HAP-1 (cell line): ENCODE measurements around the gene MITF.

Source experiments
- DNase-seq, 2 experiments: peaks; one replicate each; pipeline ENCODE4 v3.0.0-alpha.2; 2016 to 2020; ENCODE audit warnings: low spot score in 2 of 2
- H3K27me3 ChIP-seq: fragments of 250-450 bp; sonication (Bioruptor Pico); 2 replicates; pipeline ENCODE4 v1.5.1; 2020; ENCODE audit warnings: low read depth, mild to moderate bottlenecking, moderate library complexity
- H3K36me3 ChIP-seq: fragments of 250-450 bp; sonication (Bioruptor Pico); replicated peaks from 2 replicates; pipeline ENCODE4 v1.5.1; 2020; ENCODE audit warnings: mild to moderate bottlenecking
- H3K4me1 ChIP-seq: fragments of 250-450 bp; sonication (Bioruptor Pico); 2 replicates; pipeline ENCODE4 v1.5.1; 2020; ENCODE audit warnings: mild to moderate bottlenecking
- H3K4me3 ChIP-seq: fragments of 250-450 bp; sonication (Bioruptor Pico); 2 replicates; pipeline ENCODE4 v1.5.1; 2020; ENCODE audit warnings: mild to moderate bottlenecking, moderate library complexity
- H3K9me3 ChIP-seq: fragments of 250-450 bp; sonication (Bioruptor Pico); 2 replicates; pipeline ENCODE4 v1.5.1; 2020; ENCODE audit warnings: mild to moderate bottlenecking, moderate library complexity
- in situ Hi-C: fragments of 300-500 bp; cut with MboI; formaldehyde crosslinking; loops from 3 replicates; pipeline ENCODE4 v1.14.3; 2020; ENCODE audit warnings: low sequenced_read_pairs, inconsistent platforms, mixed read lengths

The MITF gene, protein sequence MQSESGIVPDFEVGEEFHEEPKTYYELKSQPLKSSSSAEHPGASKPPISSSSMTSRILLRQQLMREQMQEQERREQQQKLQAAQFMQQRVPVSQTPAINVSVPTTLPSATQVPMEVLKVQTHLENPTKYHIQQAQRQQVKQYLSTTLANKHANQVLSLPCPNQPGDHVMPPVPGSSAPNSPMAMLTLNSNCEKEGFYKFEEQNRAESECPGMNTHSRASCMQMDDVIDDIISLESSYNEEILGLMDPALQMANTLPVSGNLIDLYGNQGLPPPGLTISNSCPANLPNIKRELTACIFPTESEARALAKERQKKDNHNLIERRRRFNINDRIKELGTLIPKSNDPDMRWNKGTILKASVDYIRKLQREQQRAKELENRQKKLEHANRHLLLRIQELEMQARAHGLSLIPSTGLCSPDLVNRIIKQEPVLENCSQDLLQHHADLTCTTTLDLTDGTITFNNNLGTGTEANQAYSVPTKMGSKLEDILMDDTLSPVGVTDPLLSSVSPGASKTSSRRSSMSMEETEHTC

DNA sequence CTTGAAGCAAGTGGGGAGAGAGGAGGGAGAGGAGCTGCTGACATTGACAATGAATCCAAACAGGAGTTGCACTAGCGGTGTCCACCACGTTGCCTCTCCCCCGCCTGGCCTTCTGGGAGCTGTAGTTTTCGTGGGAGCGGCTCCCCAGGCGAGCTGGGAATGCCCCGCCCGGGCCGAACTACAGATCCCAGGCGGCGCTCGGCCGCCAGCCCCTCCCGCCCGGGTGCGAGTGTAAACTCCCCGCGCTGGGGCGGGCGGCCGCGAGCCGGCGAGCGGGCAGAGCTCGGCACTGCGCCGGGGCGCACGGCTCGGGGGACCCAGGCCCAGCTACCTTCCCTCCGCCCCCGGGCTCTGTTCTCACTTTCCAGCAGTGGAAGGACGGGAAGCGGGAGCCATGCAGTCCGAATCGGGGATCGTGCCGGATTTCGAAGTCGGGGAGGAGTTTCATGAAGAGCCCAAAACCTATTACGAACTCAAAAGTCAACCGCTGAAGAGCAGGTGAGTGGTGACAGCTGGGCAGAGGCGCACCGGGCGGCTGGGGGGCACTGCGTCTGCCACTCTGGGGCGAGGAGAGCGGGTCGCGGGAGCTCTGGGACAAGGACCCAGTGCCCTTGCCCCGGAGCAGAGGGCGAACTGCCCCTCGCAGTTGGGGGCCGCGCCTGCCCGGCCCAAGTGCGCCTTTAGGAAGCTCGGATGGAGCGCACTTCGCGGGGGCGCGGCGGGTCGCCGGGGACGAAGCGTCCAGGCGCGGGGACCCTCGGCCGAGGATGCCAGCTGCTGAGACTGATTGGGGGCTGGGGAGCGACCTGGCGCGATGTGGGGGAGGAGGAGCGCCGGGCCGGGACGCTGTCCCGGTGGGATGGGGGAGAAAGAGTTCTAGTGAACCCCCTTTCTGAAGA, at the start of gene MITF:
TSS of gene MITF (plus strand) at position 261 of the 899 bp plus-strand sequence. CDS start at position 395, 134 bp downstream.
- Histone ChIP-seq H3K27me3 (no peaks in the 10 kb centered on the region; the same call in 1 of the 2 replicates), H3K9me3 (no peaks in the 10 kb centered on the region), H3K4me3 (peak within 1 kb of the TSS; percentile 68), H3K36me3 (no peaks in the 10 kb centered on the region), H3K4me1 (peaks cover 3% of the 10 kb centered on the region; the same call in 1 of the 2 replicates)
- peak; percentile 91 to 95 for DNase-seq
- in situ Hi-C loops: no loop called here

DNA sequence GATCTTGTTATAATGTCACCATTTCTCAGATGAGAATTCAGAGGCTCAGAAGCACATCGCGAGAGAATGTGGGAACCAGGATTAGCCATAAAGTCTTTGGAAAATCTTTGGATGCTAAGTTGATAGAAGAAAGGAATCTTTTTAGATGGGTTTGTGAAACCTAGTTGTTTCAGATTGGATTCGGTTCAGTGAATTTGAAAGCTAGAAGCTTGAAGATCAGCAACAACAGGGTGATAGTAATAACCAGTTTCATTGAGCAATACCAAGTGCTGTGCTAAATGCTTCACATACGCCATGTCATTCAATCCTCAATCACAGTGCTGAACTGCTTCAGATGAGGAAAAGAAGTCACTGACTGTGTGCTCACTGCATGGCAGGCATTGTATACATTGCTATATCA, 47.4 kb upstream of the MITF start:
- Histone ChIP-seq H3K4me1 (0 out of 2 replicates have a peak, but pooled peaks cover 2% of the 10 kb centered on the region), H3K27me3 (0 out of 2 replicates have a peak, but pooled peaks cover 3% of the 10 kb centered on the region), H3K36me3 (no peaks in the 10 kb centered on the region), H3K9me3 (no peaks in the 10 kb centered on the region), H3K4me3 (no peak overlapping the region)
- DNase-seq: no peak
- in situ Hi-C loops: loop anchor here (5.0 to 10.0 kb wide), 2 partner anchors 100 to 253 kb away; no protein-coding TSS in a partner anchor

DNA sequence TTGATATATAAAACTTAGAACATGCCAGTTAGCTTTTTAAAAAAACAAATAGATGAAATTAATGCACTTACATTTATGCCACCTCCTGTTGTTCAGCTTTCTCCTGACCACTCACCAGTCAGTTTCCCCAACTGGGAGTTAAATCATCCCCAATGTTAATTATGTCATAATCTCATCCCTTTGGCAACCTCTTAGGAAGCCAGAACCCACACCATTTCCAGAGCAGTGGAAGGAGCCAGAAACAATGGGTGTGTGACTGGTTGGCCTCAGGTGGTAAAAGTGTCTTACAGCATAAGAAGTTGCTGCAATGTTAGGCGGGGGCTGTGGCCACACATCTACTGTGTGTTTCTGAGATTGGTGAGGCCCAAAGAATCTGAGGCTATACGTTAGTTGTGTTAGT, 46.5 kb upstream of the MITF start:
- Histone ChIP-seq H3K36me3 (no peaks in the 10 kb centered on the region), H3K4me1 (0 out of 2 replicates have a peak, but pooled peaks cover 4% of the 10 kb centered on the region), H3K27me3 (0 out of 2 replicates have a peak, but pooled peaks cover 3% of the 10 kb centered on the region), H3K4me3 (no peak overlapping the region), H3K9me3 (no peaks in the 10 kb centered on the region)
- no peak for DNase-seq
- in situ Hi-C loops: loop anchor here (5.0 to 10.0 kb wide), 2 partner anchors 100 to 252 kb away; no protein-coding TSS in a partner anchor

DNA sequence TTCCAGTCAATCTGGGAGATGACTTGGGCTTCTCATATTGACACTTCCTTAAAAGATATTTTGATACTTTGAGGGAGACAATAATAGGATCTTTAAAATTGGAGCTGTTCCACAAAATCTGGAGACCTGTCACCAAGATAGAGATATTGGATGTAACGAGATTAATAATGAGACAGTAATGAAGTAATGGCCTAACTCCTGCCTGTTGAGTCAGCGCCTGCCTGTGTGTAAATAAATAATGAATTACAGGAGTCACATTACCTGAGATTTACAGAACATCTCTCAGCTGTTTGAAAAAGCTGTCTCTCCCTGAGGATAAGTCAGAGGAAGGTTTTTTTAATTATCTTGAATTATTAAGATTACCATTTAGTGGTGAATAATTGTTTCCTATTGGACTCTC, 43.8 kb upstream of the MITF start:
- Histone ChIP-seq H3K4me3 (no peak overlapping the region), H3K36me3 (no peaks in the 10 kb centered on the region), H3K4me1 (0 out of 2 replicates have a peak, but pooled peaks cover 6% of the 10 kb centered on the region), H3K27me3 (no peaks in the 10 kb centered on the region), H3K9me3 (no peaks in the 10 kb centered on the region)
- in situ Hi-C loops: loop anchor here (10.0 kb wide), 1 partner anchor 249 kb away; no protein-coding TSS in a partner anchor
- no peak for DNase-seq

DNA sequence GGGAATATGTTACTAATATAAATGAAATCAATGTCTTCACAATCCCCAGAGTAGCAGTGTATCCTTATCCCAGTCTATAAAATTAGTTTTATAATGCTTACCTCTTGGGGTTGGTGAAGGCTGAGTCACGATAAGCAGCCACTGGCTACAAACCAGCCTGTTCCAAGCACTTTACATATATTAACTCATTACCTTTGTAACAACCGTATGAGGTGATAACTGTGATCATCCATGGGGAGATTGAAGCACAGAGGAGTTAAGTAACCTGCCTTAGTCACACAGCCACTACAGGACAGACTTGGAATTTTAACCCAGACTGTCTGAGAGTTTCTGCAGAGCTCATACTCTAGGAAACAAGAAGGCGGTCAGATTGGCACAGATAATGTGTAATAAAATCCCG, 43.3 kb upstream of the MITF start:
- H3K9me3 ChIP-seq: no peaks in the 10 kb centered on the region
- in situ Hi-C loops: loop anchor here (10.0 kb wide), 1 partner anchor 249 kb away; no protein-coding TSS in a partner anchor

DNA sequence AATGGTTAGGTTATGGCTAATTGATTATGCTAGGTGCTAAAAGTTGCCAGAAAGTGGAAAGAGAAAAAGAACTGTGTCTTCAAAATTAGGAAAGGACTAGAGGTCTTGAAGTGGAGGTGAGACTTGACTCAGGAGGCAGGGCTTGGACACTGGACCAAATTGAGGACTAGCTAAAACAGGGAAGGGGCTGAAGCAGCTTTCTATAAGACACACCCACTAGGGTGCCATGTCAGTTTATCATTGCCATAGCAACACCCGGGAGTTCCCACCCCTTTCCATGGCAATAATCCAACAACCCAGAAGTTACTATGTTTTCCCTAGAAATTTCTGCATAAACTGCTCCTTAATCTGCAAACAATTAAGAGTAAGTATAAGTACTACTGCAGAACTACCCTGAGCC, 42.9 kb upstream of the MITF start:
- Histone ChIP-seq H3K36me3 (no peaks in the 10 kb centered on the region), H3K9me3 (no peaks in the 10 kb centered on the region), H3K4me3 (no peak overlapping the region), H3K4me1 (0 out of 2 replicates have a peak, but pooled peaks cover 4% of the 10 kb centered on the region), H3K27me3 (no peaks in the 10 kb centered on the region)
- in situ Hi-C loops: loop anchor here (10.0 kb wide), 1 partner anchor 248 kb away; no protein-coding TSS in a partner anchor
- DNase-seq: peak in 1 of 2 experiments; percentile 33

More for the DNA sequence above, 43.3 kb upstream of the MITF start:
- Histone ChIP-seq H3K4me1 (0 out of 2 replicates have a peak, but pooled peaks cover 5% of the 10 kb centered on the region), H3K4me3 (no peak overlapping the region), H3K27me3 (no peaks in the 10 kb centered on the region), H3K36me3 (no peaks in the 10 kb centered on the region)
- DNase-seq: no peak

DNA sequence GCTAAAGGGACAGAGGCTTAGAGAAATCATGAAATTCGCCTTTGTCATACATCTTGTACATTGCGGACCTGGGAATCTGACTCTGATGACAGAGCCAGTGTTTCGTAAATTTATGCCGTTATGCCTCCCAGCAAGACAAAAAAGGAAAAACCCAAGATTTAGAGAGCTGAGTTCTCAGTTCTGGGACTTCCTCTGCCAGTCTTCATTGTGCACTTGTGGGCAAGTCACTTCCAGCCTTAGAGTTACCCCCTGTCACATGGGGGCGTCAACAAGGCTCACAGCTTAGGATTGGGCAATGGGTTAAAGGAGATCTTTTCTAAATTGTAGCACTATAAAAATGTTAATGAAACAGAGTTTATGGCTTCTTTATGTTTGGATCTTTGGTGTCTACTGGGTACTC, 41.9 kb upstream of the MITF start:
- Histone ChIP-seq H3K27me3 (no peaks in the 10 kb centered on the region), H3K4me3 (no peak overlapping the region), H3K36me3 (no peaks in the 10 kb centered on the region), H3K9me3 (no peaks in the 10 kb centered on the region), H3K4me1 (0 out of 2 replicates have a peak, but pooled peaks cover 4% of the 10 kb centered on the region)
- in situ Hi-C loops: loop anchor here (10.0 kb wide), 1 partner anchor 247 kb away; no protein-coding TSS in a partner anchor
- DNase-seq: no peak

DNA sequence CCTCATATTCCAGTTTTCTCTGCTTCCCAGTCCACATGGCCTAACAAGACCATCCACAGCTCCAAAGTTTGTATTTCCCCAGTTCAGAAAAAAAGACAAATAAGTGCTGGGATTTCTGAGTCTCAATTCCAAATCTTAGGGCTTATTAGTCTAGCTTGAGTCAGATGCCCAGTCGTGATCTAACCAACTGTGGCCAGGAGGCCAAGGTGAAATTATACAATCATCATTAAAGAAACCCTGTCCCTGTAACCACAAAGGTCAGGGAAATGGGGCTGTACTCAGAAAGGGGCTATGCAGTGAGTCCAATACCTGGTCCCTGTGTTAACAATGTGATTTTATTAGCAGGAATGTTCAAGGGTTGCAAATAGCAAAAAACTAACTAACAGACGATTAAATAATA, 40.5 kb upstream of the MITF start:
- in situ Hi-C loops: loop anchor here (10.0 kb wide), 1 partner anchor 246 kb away; no protein-coding TSS in a partner anchor
- no peaks in the 10 kb centered on the region for H3K36me3 ChIP-seq
- no peak overlapping the region for H3K4me3 ChIP-seq
- H3K27me3 ChIP-seq: no peaks in the 10 kb centered on the region
- no peaks in the 10 kb centered on the region for H3K9me3 ChIP-seq
- H3K4me1 ChIP-seq: 0 out of 2 replicates have a peak, but pooled peaks cover 4% of the 10 kb centered on the region
- no peak for DNase-seq

DNA sequence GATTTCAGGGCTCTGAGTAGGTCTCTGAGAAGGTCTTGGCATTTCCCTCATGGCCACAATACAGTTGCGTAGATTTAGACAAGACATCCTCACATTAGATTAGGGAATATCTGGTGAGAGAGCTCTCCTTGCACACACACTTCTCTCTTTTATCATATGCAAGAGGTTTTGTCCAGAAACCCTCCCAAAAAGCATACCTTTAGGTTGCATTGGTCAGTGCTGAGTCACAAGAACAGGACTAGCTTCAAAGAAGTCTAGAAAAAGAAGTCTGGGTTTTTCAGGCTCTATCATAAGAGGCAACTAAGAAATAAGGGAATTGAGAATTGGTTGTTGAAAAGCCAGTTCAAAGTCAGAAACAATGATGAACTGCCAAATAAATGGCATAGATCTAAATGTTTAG, 40.1 kb upstream of the MITF start:
- no peak for DNase-seq
- H3K9me3 ChIP-seq: no peaks in the 10 kb centered on the region
- in situ Hi-C loops: loop anchor here (10.0 kb wide), 1 partner anchor 246 kb away; no protein-coding TSS in a partner anchor
- H3K4me1 ChIP-seq: 0 out of 2 replicates have a peak, but pooled peaks cover 4% of the 10 kb centered on the region
- H3K4me3 ChIP-seq: no peak overlapping the region
- H3K27me3 ChIP-seq: no peaks in the 10 kb centered on the region
- H3K36me3 ChIP-seq: no peaks in the 10 kb centered on the region

DNA sequence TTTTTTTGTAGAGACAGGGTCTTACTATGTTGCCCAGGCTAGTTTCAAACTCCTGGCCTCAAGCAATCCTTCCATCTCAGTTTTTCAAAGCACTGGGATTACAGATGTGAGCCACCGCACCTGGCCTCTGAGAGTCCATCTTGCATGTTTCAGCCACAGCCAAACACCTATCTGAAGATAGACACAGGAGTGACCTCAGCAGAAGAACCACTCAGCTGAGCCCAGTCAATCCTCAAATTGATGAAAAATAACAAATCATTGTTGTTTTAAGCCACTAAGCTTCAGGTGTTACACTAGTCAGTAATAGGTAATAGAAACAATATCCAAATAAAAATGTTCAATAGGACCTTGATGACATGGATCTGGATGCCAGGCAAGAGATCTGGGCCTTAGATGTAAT, 38.3 kb upstream of the MITF start:
- H3K4me3 ChIP-seq: no peak overlapping the region
- 0 out of 2 replicates have a peak, but pooled peaks cover 2% of the 10 kb centered on the region for H3K27me3 ChIP-seq
- no peaks in the 10 kb centered on the region for H3K36me3 ChIP-seq
- 0 out of 2 replicates have a peak, but pooled peaks cover 4% of the 10 kb centered on the region for H3K4me1 ChIP-seq
- in situ Hi-C loops: no loop called here
- no peak for DNase-seq
- no peaks in the 10 kb centered on the region for H3K9me3 ChIP-seq

DNA sequence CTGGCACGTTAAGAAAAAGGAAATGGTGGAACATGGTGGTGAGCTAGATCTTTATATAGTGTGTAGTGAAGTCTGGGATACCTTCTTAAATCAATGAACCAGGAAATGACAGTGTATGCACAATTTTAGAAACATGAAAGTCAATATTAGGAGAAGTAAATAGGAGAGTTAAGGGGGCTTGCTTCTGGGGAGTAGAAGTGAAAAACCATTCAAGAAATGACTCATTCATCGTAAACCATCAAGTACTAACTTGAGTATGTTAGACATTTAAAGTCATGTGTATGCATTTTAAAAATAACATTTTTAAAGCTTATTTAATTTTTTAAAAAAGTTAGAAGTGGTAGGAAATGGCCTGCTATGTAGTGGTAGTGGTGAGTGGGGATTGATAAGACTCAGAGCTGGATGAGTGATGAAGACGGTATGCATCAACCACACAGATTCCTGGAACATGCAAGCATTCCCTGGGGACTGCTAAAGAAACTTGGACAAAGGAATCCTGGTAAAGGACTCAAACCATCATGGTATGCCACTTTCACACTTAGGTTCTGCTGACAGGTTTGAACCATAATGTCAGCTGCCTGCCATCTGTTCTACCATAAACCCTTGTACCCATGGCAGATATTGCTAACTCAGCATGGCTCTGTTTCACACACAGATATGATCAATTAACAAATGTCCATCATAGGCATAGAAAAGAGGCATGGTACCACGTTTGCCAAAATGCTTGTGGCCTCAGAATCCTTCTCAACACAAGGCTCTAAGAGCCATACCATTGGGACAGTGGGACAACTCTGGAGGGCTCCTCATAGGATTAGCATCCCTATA, 28.9 kb upstream of the MITF start:
- Histone ChIP-seq H3K4me3 (no peak overlapping the region), H3K36me3 (no peaks in the 10 kb centered on the region), H3K27me3 (0 out of 2 replicates have a peak, but pooled peaks cover under 1% of the 10 kb centered on the region), H3K4me1 (no peaks in the 10 kb centered on the region), H3K9me3 (no peaks in the 10 kb centered on the region)
- DNase-seq: no peak
- in situ Hi-C loops: no loop called here

DNA sequence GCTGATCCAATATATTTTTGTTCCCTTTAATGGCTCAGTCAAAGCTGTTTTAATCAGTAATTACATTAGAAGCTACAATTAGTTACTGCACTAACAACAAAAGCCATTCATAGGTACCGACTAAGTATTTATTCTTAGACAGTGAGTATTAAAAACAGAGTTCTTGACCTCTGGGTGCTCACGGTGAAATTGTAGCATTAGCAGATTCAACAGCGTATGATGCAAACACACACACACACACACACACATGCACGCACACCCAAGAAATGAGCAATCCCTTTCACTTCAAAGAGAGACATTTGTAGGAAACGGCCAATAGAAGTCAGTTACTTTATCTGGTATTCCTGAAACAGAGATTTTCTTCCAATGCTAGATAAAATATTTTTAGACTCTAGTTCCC, 27.0 kb upstream of the MITF start:
- no peaks in the 10 kb centered on the region for H3K4me1 ChIP-seq
- no peaks in the 10 kb centered on the region for H3K9me3 ChIP-seq
- H3K36me3 ChIP-seq: no peaks in the 10 kb centered on the region
- H3K4me3 ChIP-seq: no peak overlapping the region
- in situ Hi-C loops: no loop called here
- H3K27me3 ChIP-seq: no peaks in the 10 kb centered on the region
- DNase-seq: no peak
